Measurements from ENCODE around the gene PSMD1.

GRCh38 chr2:231088754-231089153 is 32.1 kb downstream of the PSMD1 start:
- TF ChIP-seq RFX5 (IDR thresholded peaks at IDR 0.05; ENCODE audit: borderline replicate concordance, low read depth, low read length) (no peak), CTCF (IDR thresholded peaks at IDR 0.05; ENCODE audit: control extremely low read depth in 1 of 3, insufficient read depth in 1 of 3, low read depth in 1 of 3, low read length in 3 of 3) (no peak), TEAD4 (IDR thresholded peaks at IDR 0.05; ENCODE audit: low read depth, low read length) (no peak), ZNF274 (IDR thresholded peaks at IDR 0.05; ENCODE audit: borderline replicate concordance, extremely low read depth, low read length) (no peak), POLR2A (IDR thresholded peaks at IDR 0.05; ENCODE audit: control extremely low read depth in 1 of 2, low read depth in 2 of 2, low read length in 2 of 2) (no peak), EZH2 (IDR thresholded peaks at IDR 0.05; ENCODE audit: low read depth, low read length, severe bottlenecking) (no peak), POLR2AphosphoS5 (IDR thresholded peaks at IDR 0.05; ENCODE audit: low read depth, low read length) (no peak), HDAC6 (IDR thresholded peaks at IDR 0.05; ENCODE audit: low read depth, low read length) (no peak), TBP (IDR thresholded peaks at IDR 0.05; ENCODE audit: low read depth, low read length) (no peak)
